SK-N-SH treated with all-trans-retinoic acid at 6 μM for 48 hours (cell line): ENCODE measurements around the gene CLDN14.

Experiments
- ATAC-seq: fragments of 200-7000 bp; cut with Tn5 transposase; 3 replicates; pipeline ENCODE4 v1.9.1; 2020; ENCODE audit warnings: mild to moderate bottlenecking, moderate library complexity
- ARNTL ChIP-seq: fragments of 450-650 bp; formaldehyde crosslinking; IDR thresholded peaks from 2 replicates; pipeline ENCODE4 v1.5.0; 2020; ENCODE audit warnings: low read depth, mild to moderate bottlenecking, moderate library complexity, borderline replicate concordance
- BACH2 ChIP-seq: fragments of 250-450 bp; sonication (Bioruptor Pico); IDR thresholded peaks from 2 replicates; pipeline ENCODE4 v1.9.0; 2021; ENCODE audit warnings: mild to moderate bottlenecking, borderline replicate concordance
- ESRRG ChIP-seq: fragments of 250-450 bp; sonication (Bioruptor Pico); IDR thresholded peaks from 2 replicates; pipeline ENCODE4 v1.6.1; 2021; ENCODE audit warnings: mild to moderate bottlenecking
- GLIS3 ChIP-seq: fragments of 250-450 bp; sonication (Bioruptor Pico); IDR thresholded peaks from 2 replicates; pipeline ENCODE4 v1.5.0; 2020; ENCODE audit warnings: mild to moderate bottlenecking, moderate library complexity
- ISL1 ChIP-seq: fragments of 250-450 bp; sonication (Bioruptor Pico); IDR thresholded peaks from 2 replicates; pipeline ENCODE4 v2.1.2; 2022; ENCODE audit warnings: mild to moderate bottlenecking, moderate library complexity
- OSR1 ChIP-seq: fragments of 250-450 bp; sonication (Bioruptor Pico); IDR thresholded peaks from 2 replicates; pipeline ENCODE4 v1.8.0; 2022; ENCODE audit warnings: moderate library complexity, mild to moderate bottlenecking, inconsistent platforms
- PPARA ChIP-seq: fragments of 250-450 bp; sonication (Bioruptor Pico); IDR thresholded peaks from 2 replicates; pipeline ENCODE4 v1.5.0; 2020; ENCODE audit warnings: mild to moderate bottlenecking, borderline replicate concordance
- RARB ChIP-seq: fragments of 250-450 bp; sonication (Bioruptor Pico); IDR thresholded peaks from 2 replicates; pipeline ENCODE4 v1.8.0; 2021; ENCODE audit warnings: mild to moderate bottlenecking, moderate library complexity
- SNAI2 ChIP-seq: fragments of 250-450 bp; sonication (Bioruptor Pico); IDR thresholded peaks from 2 replicates; pipeline ENCODE4 v1.5.0; 2020; ENCODE audit warnings: mild to moderate bottlenecking, moderate library complexity
- TCF4 ChIP-seq: fragments of 250-450 bp; sonication (Bioruptor Pico); IDR thresholded peaks from 2 replicates; pipeline ENCODE4 v1.8.0; 2021; ENCODE audit warnings: mild to moderate bottlenecking, moderate library complexity, borderline replicate concordance
- TOX ChIP-seq: fragments of 250-450 bp; sonication (Bioruptor Pico); IDR thresholded peaks from 2 replicates; pipeline ENCODE4 v1.8.0; 2021; ENCODE audit warnings: mild to moderate bottlenecking, moderate library complexity, borderline replicate concordance
- ZC3H10 ChIP-seq: fragments of 250-450 bp; sonication (Bioruptor Pico); IDR thresholded peaks from 2 replicates; pipeline ENCODE4 v1.5.1; 2021; ENCODE audit warnings: mild to moderate bottlenecking, moderate library complexity
- ZFP3 ChIP-seq: fragments of 250-450 bp; sonication (Bioruptor Pico); IDR thresholded peaks from 2 replicates; pipeline ENCODE4 v1.5.0; 2020; ENCODE audit warnings: mild to moderate bottlenecking, moderate library complexity
- ZNF565 ChIP-seq: fragments of 450-650 bp; formaldehyde crosslinking; conservative IDR thresholded peaks from 2 replicates; pipeline ENCODE4 v1.5.0; 2020; ENCODE audit warnings: low read depth, mild to moderate bottlenecking, moderate library complexity
- ZNF70 ChIP-seq: fragments of 450-650 bp; formaldehyde crosslinking; IDR thresholded peaks from 2 replicates; pipeline ENCODE4 v1.5.0; 2020; ENCODE audit warnings: mild to moderate bottlenecking, moderate library complexity
- ZNF8 ChIP-seq: fragments of 450-650 bp; formaldehyde crosslinking; IDR thresholded peaks from 2 replicates; pipeline ENCODE4 v1.5.0; 2020; ENCODE audit warnings: mild to moderate bottlenecking, moderate library complexity
- TF ChIP-seq, protein P1 (sequence below): fragments of 250-450 bp; sonication (Bioruptor Pico); IDR thresholded peaks from 2 replicates; pipeline ENCODE4 v1.5.1; 2021; ENCODE audit warnings: mild to moderate bottlenecking, moderate library complexity
- TF ChIP-seq, protein P2 (sequence below): fragments of 250-450 bp; sonication (Bioruptor Pico); IDR thresholded peaks from 2 replicates; pipeline ENCODE4 v1.8.0; 2021; ENCODE audit warnings: low read depth, mild to moderate bottlenecking, moderate library complexity, borderline replicate concordance
- TF ChIP-seq, protein P3 (sequence below): fragments of 250-450 bp; sonication (Bioruptor Pico); IDR thresholded peaks from 2 replicates; pipeline ENCODE4 v1.8.0; 2020; ENCODE audit warnings: mild to moderate bottlenecking, moderate library complexity, borderline replicate concordance
- TF ChIP-seq, protein P4 (sequence below): fragments of 250-450 bp; sonication (Bioruptor Pico); IDR thresholded peaks from 2 replicates; pipeline ENCODE4 v1.5.1; 2020; ENCODE audit warnings: low read depth, mild to moderate bottlenecking, moderate library complexity

CLDN14 gene

GRCh38 chr21:36487641-36488307 lies 7.9 kb upstream of the CLDN14 start:
- no peak for TF ChIP-seq RARB
- TF ChIP-seq TCF4 (CRISPR knock-in tag): no peak
- no peak for TF ChIP-seq BACH2 (CRISPR knock-in tag)
- TF ChIP-seq TOX (CRISPR knock-in tag): no peak
- TF ChIP-seq OSR1 (CRISPR knock-in tag): no peak
- TF ChIP-seq, protein P1, sequence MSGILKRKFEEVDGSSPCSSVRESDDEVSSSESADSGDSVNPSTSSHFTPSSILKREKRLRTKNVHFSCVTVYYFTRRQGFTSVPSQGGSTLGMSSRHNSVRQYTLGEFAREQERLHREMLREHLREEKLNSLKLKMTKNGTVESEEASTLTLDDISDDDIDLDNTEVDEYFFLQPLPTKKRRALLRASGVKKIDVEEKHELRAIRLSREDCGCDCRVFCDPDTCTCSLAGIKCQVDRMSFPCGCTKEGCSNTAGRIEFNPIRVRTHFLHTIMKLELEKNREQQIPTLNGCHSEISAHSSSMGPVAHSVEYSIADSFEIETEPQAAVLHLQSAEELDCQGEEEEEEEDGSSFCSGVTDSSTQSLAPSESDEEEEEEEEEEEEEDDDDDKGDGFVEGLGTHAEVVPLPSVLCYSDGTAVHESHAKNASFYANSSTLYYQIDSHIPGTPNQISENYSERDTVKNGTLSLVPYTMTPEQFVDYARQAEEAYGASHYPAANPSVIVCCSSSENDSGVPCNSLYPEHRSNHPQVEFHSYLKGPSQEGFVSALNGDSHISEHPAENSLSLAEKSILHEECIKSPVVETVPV (CRISPR knock-in tag): no peak
- TF ChIP-seq, protein P2, sequence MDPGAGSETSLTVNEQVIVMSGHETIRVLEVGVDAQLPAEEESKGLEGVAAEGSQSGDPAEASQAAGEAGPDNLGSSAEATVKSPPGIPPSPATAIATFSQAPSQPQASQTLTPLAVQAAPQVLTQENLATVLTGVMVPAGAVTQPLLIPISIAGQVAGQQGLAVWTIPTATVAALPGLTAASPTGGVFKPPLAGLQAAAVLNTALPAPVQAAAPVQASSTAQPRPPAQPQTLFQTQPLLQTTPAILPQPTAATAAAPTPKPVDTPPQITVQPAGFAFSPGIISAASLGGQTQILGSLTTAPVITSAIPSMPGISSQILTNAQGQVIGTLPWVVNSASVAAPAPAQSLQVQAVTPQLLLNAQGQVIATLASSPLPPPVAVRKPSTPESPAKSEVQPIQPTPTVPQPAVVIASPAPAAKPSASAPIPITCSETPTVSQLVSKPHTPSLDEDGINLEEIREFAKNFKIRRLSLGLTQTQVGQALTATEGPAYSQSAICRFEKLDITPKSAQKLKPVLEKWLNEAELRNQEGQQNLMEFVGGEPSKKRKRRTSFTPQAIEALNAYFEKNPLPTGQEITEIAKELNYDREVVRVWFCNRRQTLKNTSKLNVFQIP (CRISPR knock-in tag): no peak
- TF ChIP-seq ZFP3: no peak
- no peak for TF ChIP-seq ZNF8 (CRISPR knock-in tag)
- no peak for TF ChIP-seq ESRRG (CRISPR knock-in tag)
- TF ChIP-seq ARNTL: no peak
- no peak for TF ChIP-seq ZNF565 (CRISPR knock-in tag)
- TF ChIP-seq, protein P3, sequence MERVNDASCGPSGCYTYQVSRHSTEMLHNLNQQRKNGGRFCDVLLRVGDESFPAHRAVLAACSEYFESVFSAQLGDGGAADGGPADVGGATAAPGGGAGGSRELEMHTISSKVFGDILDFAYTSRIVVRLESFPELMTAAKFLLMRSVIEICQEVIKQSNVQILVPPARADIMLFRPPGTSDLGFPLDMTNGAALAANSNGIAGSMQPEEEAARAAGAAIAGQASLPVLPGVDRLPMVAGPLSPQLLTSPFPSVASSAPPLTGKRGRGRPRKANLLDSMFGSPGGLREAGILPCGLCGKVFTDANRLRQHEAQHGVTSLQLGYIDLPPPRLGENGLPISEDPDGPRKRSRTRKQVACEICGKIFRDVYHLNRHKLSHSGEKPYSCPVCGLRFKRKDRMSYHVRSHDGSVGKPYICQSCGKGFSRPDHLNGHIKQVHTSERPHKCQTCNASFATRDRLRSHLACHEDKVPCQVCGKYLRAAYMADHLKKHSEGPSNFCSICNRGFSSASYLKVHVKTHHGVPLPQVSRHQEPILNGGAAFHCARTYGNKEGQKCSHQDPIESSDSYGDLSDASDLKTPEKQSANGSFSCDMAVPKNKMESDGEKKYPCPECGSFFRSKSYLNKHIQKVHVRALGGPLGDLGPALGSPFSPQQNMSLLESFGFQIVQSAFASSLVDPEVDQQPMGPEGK (CRISPR knock-in tag): no peak
- TF ChIP-seq, protein P4, sequence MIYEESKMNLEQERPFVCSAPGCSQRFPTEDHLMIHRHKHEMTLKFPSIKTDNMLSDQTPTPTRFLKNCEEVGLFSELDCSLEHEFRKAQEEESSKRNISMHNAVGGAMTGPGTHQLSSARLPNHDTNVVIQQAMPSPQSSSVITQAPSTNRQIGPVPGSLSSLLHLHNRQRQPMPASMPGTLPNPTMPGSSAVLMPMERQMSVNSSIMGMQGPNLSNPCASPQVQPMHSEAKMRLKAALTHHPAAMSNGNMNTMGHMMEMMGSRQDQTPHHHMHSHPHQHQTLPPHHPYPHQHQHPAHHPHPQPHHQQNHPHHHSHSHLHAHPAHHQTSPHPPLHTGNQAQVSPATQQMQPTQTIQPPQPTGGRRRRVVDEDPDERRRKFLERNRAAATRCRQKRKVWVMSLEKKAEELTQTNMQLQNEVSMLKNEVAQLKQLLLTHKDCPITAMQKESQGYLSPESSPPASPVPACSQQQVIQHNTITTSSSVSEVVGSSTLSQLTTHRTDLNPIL (CRISPR knock-in tag): no peak
- ATAC-seq: no peak

GRCh38 chr21:36486246-36486645 lies 6.3 kb upstream of the CLDN14 start:
- ATAC-seq: no peak
- no peak for TF ChIP-seq ZNF8 (CRISPR knock-in tag)
- TF ChIP-seq GLIS3 (CRISPR knock-in tag): no peak
- no peak for TF ChIP-seq ZNF565 (CRISPR knock-in tag)
- TF ChIP-seq TCF4 (CRISPR knock-in tag): no peak
- TF ChIP-seq TOX (CRISPR knock-in tag): no peak
- no peak for TF ChIP-seq ZFP3
- TF ChIP-seq, protein P3 (CRISPR knock-in tag): no peak
- TF ChIP-seq ISL1 (CRISPR knock-in tag): no peak
- TF ChIP-seq PPARA (CRISPR knock-in tag): no peak
- TF ChIP-seq, protein P1 (CRISPR knock-in tag): no peak
- no peak for TF ChIP-seq ZC3H10 (CRISPR knock-in tag)
- TF ChIP-seq ARNTL: no peak
- TF ChIP-seq BACH2 (CRISPR knock-in tag): no peak
- TF ChIP-seq, protein P4 (CRISPR knock-in tag): no peak
- TF ChIP-seq SNAI2: no peak
- TF ChIP-seq RARB: no peak
- no peak for TF ChIP-seq ZNF70 (CRISPR knock-in tag)
